PC-3 (cell line): Measurements from ENCODE around the gene PRODH.

ENCODE experiments used
- EZH2phosphoT487 ChIP-seq: fragments of 300-600 bp; sonication (generic); IDR thresholded peaks from 2 replicates; pipeline ENCODE4 v1.6.1; 2018; ENCODE audit warnings: mild to moderate bottlenecking, antibody characterized with exemption, low read length, borderline replicate concordance
- TF ChIP-seq, protein P1 (sequence below): fragments of 300-600 bp; sonication (generic); conservative IDR thresholded peaks from 2 replicates; pipeline ENCODE4 v1.5.1; 2017; ENCODE audit warnings: antibody characterized with exemption, low read depth, mild to moderate bottlenecking, low read length

DNA sequence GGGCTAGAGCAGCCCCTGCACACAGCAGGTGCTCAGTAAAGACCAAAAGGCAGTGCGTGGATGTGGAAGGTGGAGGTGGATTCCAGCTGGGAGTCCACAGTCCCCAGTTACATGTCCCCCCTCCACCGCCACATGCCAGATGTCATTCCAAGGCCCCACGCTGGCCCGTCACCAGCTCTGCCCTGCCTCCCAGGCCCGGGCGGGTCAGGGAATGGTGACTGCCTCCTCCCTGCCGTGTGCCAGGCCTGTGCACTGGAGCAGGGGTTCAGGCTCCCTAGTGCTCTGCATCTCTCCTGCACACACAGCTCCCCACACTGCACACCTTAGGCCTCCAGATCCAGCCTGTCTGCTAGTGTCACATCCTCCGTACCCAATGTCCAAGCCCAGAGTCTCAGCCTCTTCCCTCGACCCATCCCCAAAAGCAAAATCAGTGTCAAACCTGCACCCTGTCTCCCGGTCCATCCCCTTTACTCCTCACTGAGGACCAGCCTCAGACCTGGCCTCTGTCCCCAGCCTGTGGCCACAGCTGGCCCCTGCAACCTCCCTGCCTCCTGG lies 40.2 kb upstream of the PRODH start:
- TF ChIP-seq, protein P1, sequence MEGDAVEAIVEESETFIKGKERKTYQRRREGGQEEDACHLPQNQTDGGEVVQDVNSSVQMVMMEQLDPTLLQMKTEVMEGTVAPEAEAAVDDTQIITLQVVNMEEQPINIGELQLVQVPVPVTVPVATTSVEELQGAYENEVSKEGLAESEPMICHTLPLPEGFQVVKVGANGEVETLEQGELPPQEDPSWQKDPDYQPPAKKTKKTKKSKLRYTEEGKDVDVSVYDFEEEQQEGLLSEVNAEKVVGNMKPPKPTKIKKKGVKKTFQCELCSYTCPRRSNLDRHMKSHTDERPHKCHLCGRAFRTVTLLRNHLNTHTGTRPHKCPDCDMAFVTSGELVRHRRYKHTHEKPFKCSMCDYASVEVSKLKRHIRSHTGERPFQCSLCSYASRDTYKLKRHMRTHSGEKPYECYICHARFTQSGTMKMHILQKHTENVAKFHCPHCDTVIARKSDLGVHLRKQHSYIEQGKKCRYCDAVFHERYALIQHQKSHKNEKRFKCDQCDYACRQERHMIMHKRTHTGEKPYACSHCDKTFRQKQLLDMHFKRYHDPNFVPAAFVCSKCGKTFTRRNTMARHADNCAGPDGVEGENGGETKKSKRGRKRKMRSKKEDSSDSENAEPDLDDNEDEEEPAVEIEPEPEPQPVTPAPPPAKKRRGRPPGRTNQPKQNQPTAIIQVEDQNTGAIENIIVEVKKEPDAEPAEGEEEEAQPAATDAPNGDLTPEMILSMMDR, result no peak
- TF ChIP-seq EZH2phosphoT487, result no peak
